ENCODE results near the gene CRADD. TPM values are rescaled to one million over a fixed set of nuclear protein-coding genes. Genes with fewer than 3 reads are reported as not detected.

CRADD gene
- total and polyA plus RNA-seq, 10 of the 15 experiments (the other 5 are each of a cell fraction or from before 2014, with no cell fraction given), result 7.6 to 15.5 (median 11.7) TPM

- TF ChIP-seq E4F1 (IDR thresholded peaks at IDR 0.05; ENCODE audit: borderline replicate concordance, partially characterized antibody) (no peak), FOXM1 (IDR thresholded peaks at IDR 0.05; ENCODE audit: low read depth, low read length) (no peak)
These were observed 57.6 kb downstream of the CRADD start (continued) for GRCh38 chr12:93734784-93735183.

- Histone ChIP-seq H3K27ac (ENCODE audit: control insufficient read depth, insufficient read depth) (no peak overlapping the region), H3K4me1 (ENCODE audit: control insufficient read depth, insufficient read depth, low read length) (no peaks in the 10 kb centered on the region), H3K79me2 (ENCODE audit: control insufficient read depth, insufficient read depth, low read length) (no peaks in the 10 kb centered on the region), H4K20me1 (ENCODE audit: control insufficient read depth, insufficient read depth) (no peaks in the 10 kb centered on the region), H3K4me3 (no peak overlapping the region), H3K36me3 (ENCODE audit: control insufficient read depth in 2 of 2, insufficient read depth in 2 of 2, low read length in 1 of 2) (no peaks in the 10 kb centered on the region), H3K9me3 (replicated peaks; ENCODE audit: control insufficient read depth, insufficient read depth, low read length) (no peaks in the 10 kb centered on the region), H3K9ac (ENCODE audit: control insufficient read depth, insufficient read depth, low read length) (no peak overlapping the region), H3K4me2 (ENCODE audit: control insufficient read depth, insufficient read depth) (no peak overlapping the region), H3K27me3 (replicated peaks in 1 of 2; ENCODE audit: control insufficient read depth in 2 of 2, insufficient read depth in 2 of 2, low read length in 1 of 2) (no peaks in the 10 kb centered on the region), H2AFZ (ENCODE audit: control insufficient read depth, low read depth, low read length) (no peak overlapping the region)
- RAD21 ChIA-PET (ENCODE audit: unreplicated experiment), result interaction anchor here (1.8 kb wide), 1 partner anchor 167 kb away, joined by 5 read pairs; no protein-coding TSS in a partner anchor
- ATAC-seq, result no peak
- DNase-seq (ENCODE audit: low read depth, low spot score), result no peak
- FAIRE-seq, result no peak
- TF ChIP-seq RAD21 (IDR thresholded peaks at IDR 0.05; ENCODE audit: insufficient read depth, low read depth, low read length), result no peak
- TF ChIP-seq ZNF24 (IDR thresholded peaks at IDR 0.05), result no peak
- TF ChIP-seq KLF5 (IDR thresholded peaks at IDR 0.05; ENCODE audit: partially characterized antibody), result no peak
- no peak for TF ChIP-seq ZNF384 (IDR thresholded peaks at IDR 0.05; ENCODE audit: borderline replicate concordance, low read depth, low read length)
- TF ChIP-seq ASH2L (IDR thresholded peaks at IDR 0.05; ENCODE audit: borderline replicate concordance, low read depth), result no peak
- no TSS peak for BruUV-seq (replicated peaks)
- SMC1A ChIA-PET (ENCODE audit: uncharacterized antibody, unreplicated experiment), result interaction anchor here (1.1 to 1.4 kb wide), 2 partner anchors 8 to 30 kb away, joined by 3 to 4 read pairs; no protein-coding TSS in a partner anchor
- intact Hi-C loops (cut with micrococcal nuclease; ENCODE audit: unreplicated experiment) (no loop called here), in situ Hi-C loops (cut with MboI) (no loop called here)
- POLR2A ChIA-PET, result no interaction called here
- CTCF ChIA-PET, result interaction anchor here (1.8 kb wide), 1 partner anchor 167 kb away, joined by 6 read pairs; no protein-coding TSS in a partner anchor
These were observed 59.5 kb downstream of the CRADD start for GRCh38 chr12:93736640-93737178.

Measured in GM12878 (cell line).